ENCODE results near the gene AP2A1.

- TF ChIP-seq POLR2AphosphoS5 (IDR thresholded peaks at IDR 0.05) (no peak), POLR2A (IDR thresholded peaks at IDR 0.05) (no peak)
Measured at GRCh38 chr19:49849433-49850220, 82.8 kb downstream of the AP2A1 start.

Measured in gastroesophageal sphincter (tissue), 2 donors.